HepG2 (cell line): Measurements from ENCODE around the gene FRS2. TPM values are rescaled to one million over a fixed set of nuclear protein-coding genes. Genes with fewer than 3 reads are reported as not detected.

Source experiments
- ATAC-seq: fragments of 200-7000 bp; cut with Tn5 transposase; 3 replicates; pipeline ENCODE4 v1.9.1; 2020; ENCODE audit warnings: mild to moderate bottlenecking, moderate library complexity
- BruUV-seq: library from RNA; stranded (reverse); fragments of 400-500 nt; replicated peaks from 2 replicates; lab custom pipeline; 2021; lab: Mats Ljungman, UMichigan
- CTCF ChIA-PET: fragments of 300-600 bp; formaldehyde crosslinking; extraction: SDS; loops from one replicate; lab custom pipeline; 2021; ENCODE audit warnings: low total read pairs, inconsistent platforms, low intra/inter-chr PET ratio; lab: Yijun Ruan, JAX
- POLR2A ChIA-PET: fragments of 350-600 bp; sonication (Branson Sonifier 250); formaldehyde crosslinking; loops from one replicate; lab custom pipeline; 2020; ENCODE audit warnings: antibody characterized with exemption, inconsistent platforms; lab: Yijun Ruan, JAX
- DNase-seq: peaks from one replicate; pipeline ENCODE4 v3.0.0-alpha.2; 2015; ENCODE audit warnings: low spot score
- FAIRE-seq: peaks from 3 replicates; lab custom pipeline; 2011; peaks lifted over from hg19 to GRCh38; lab: Jason Lieb, UNC
- H2AFZ ChIP-seq: one replicate; pipeline ENCODE4 v1.6.1; 2011; ENCODE audit warnings: low read length, inconsistent platforms
- H3K27ac ChIP-seq: fragments of 300-600 bp; 3 replicates; pipeline ENCODE4 v1.8.0; 2011; ENCODE audit warnings: mixed run types, mild to moderate bottlenecking, mixed read lengths, low read length, inconsistent platforms; ENCODE audit not compliant: insufficient read depth; ENCODE audit errors: extremely low read length
- H3K27me3 ChIP-seq, 2 experiments: fragments of 200-600 bp in 1 of 2; 2 replicates in 1 of 2; 3 replicates in 1 of 2; pipeline versions ENCODE4 v1.6.0 to v1.8.0; 2011; ENCODE audit warnings: low read length in 2 of 2, mild to moderate bottlenecking in 2 of 2, moderate library complexity in 2 of 2, inconsistent platforms in 1 of 2; ENCODE audit not compliant: insufficient read depth in 2 of 2, control insufficient read depth in 1 of 2
- H3K36me3 ChIP-seq, 2 experiments: fragments of 200-600 bp in 1 of 2; replicated peaks in 1 of 2; 2 replicates in 1 of 2; 3 replicates in 1 of 2; pipeline versions ENCODE4 v1.5.1 to v1.8.0; 2011; ENCODE audit warnings: low read length in 2 of 2, inconsistent platforms in 1 of 2; ENCODE audit not compliant: insufficient read depth in 2 of 2, control insufficient read depth in 1 of 2
- H3K4me1 ChIP-seq: 2 replicates; pipeline ENCODE4 v1.5.1; 2012; ENCODE audit warnings: low read length, inconsistent platforms; ENCODE audit not compliant: insufficient read depth
- H3K4me2 ChIP-seq: 2 replicates; pipeline ENCODE4 v1.6.0; 2011; ENCODE audit warnings: low read depth, low read length, inconsistent platforms
- H3K4me3 ChIP-seq, 3 experiments: fragments of 200-600 bp in 1 of 3; sonication (generic), shearing (Covaris generic) in 1 of 3; replicated peaks in 1 of 3; 2 replicates each; pipeline ENCODE4 v1.5.1; 2011 to 2016; ENCODE audit warnings: low read length in 3 of 3, inconsistent platforms in 2 of 3, low read depth in 2 of 3, mild to moderate bottlenecking in 2 of 3, control low read depth in 1 of 3, mixed read lengths in 1 of 3; ENCODE audit not compliant: insufficient read depth in 1 of 3
- H3K79me2 ChIP-seq: one replicate; pipeline ENCODE4 v1.6.1; 2011; ENCODE audit warnings: low read length, inconsistent platforms; ENCODE audit not compliant: insufficient read depth
- H3K9ac ChIP-seq: 2 replicates; pipeline ENCODE4 v1.6.0; 2011; ENCODE audit warnings: mild to moderate bottlenecking, low read depth, low read length, inconsistent platforms; ENCODE audit not compliant: insufficient read depth
- H3K9me3 ChIP-seq: 2 replicates; pipeline ENCODE4 v1.5.1; 2012; ENCODE audit warnings: mild to moderate bottlenecking, low read length
- H4K20me1 ChIP-seq: 2 replicates; pipeline ENCODE4 v1.6.0; 2011; ENCODE audit warnings: inconsistent platforms, mild to moderate bottlenecking, low read length, moderate library complexity; ENCODE audit not compliant: insufficient read depth
- AGO2 ChIP-seq: fragments of 200-400 bp; formaldehyde crosslinking; optimal IDR thresholded peaks from 2 replicates; pipeline ENCODE3; 2017; ENCODE audit warnings: mild to moderate bottlenecking, low read depth, low read length, moderate library complexity
- CREB1 ChIP-seq, 2 experiments: fragments of 450-650 bp in 1 of 2; IDR thresholded peaks; 2 replicates each; pipeline ENCODE4 v1.6.1; 2016 to 2017; ENCODE audit warnings: control low read depth in 1 of 2, mild to moderate bottlenecking in 1 of 2, missing compliant biosample characterization in 1 of 2, missing genetic modification characterization in 1 of 2
- CREBL2 ChIP-seq: sonication (generic); formaldehyde crosslinking; IDR thresholded peaks from 2 replicates; pipeline ENCODE4 v1.8.1; 2023; ENCODE audit warnings: missing genetic modification reagents, mild to moderate bottlenecking, borderline replicate concordance
- FOXC1 ChIP-seq: sonication (generic); formaldehyde crosslinking; IDR thresholded peaks from 2 replicates; pipeline ENCODE4 v1.8.0; 2022; ENCODE audit warnings: mild to moderate bottlenecking, missing genetic modification reagents, borderline replicate concordance
- FOXJ3 ChIP-seq: sonication (generic); formaldehyde crosslinking; IDR thresholded peaks from 2 replicates; pipeline ENCODE4 v1.4.0; 2020; ENCODE audit warnings: missing genetic modification reagents, mild to moderate bottlenecking, borderline replicate concordance
- NR2F1 ChIP-seq, 2 experiments: fragments of 450-650 bp in 1 of 2; formaldehyde crosslinking in 1 of 2; IDR thresholded peaks; 2 replicates each; pipeline versions ENCODE4 v1.5.0 to v1.6.1; 2016 to 2020; ENCODE audit warnings: mild to moderate bottlenecking in 1 of 2, missing compliant biosample characterization in 1 of 2, missing genetic modification reagents in 1 of 2, moderate library complexity in 1 of 2
- ONECUT2 ChIP-seq: sonication (generic); formaldehyde crosslinking; IDR thresholded peaks from 2 replicates; pipeline ENCODE4 v1.4.0; 2020; ENCODE audit warnings: missing genetic modification reagents
- THRA ChIP-seq: sonication (generic); formaldehyde crosslinking; IDR thresholded peaks from 2 replicates; pipeline ENCODE4 v1.4.0; 2020; ENCODE audit warnings: missing genetic modification reagents, borderline replicate concordance
- ZNF749 ChIP-seq: sonication (generic); formaldehyde crosslinking; IDR thresholded peaks from 2 replicates; pipeline ENCODE4 v1.8.0; 2022; ENCODE audit warnings: mild to moderate bottlenecking, missing genetic modification reagents, moderate library complexity, borderline replicate concordance
- ZNF816 ChIP-seq: sonication (generic); formaldehyde crosslinking; IDR thresholded peaks from 2 replicates; pipeline ENCODE4 v1.8.0; 2022; ENCODE audit warnings: missing genetic modification reagents, mild to moderate bottlenecking, borderline replicate concordance
- WGBS: methylation state at CpG from one replicate; pipeline ENCODE4 v1.1.6; 2017; ENCODE audit warnings: low lambda C conversion rate; 5-methylcytosine and 5-hydroxymethylcytosine counted together
- in situ Hi-C: cut with HindIII; loops from 2 replicates; pipeline ENCODE4 v1.10.0; 2017; ENCODE audit warnings: low pct_unique_long_range_greater_than_20kb; ENCODE audit not compliant: extremely low pct_ligation_motif_present
- intact Hi-C: fragments of 100-400 bp; cut with micrococcal nuclease; formaldehyde crosslinking; loops from one replicate; pipeline ENCODE4 v1.10.0; 2022; ENCODE audit not compliant: unreplicated experiment
- polyA plus RNA-seq, 8 experiments: library from polyadenylated mRNA; depleted of rRNA in 3 of 8; stranded (reverse) in 7 of 8; unstranded in 1 of 8; fragments of >200 nt; fragmentation: Illumina TruSeq in 4 of 8; extraction: Trizol in 4 of 8; gene quantifications; 2 replicates each; pipeline versions ENCODE4 v1.2.1 to v1.2.3, GENCODE V29; 2011 to 2016; ENCODE audit warnings: low read depth in 4 of 8, missing spikeins in 1 of 8, mixed read lengths in 1 of 8; ENCODE audit not compliant: insufficient read depth in 1 of 8
- total RNA-seq, 5 experiments: library from RNA; depleted of rRNA; stranded (reverse); fragments of >200 nt; fragmentation: Illumina TruSeq; extraction: Trizol; gene quantifications; 2 replicates each; pipeline ENCODE4 v1.2.3, GENCODE V29; 2016; ENCODE audit warnings: low read depth in 1 of 5
- TF ChIP-seq, protein P1 (sequence below): IDR thresholded peaks from 2 replicates; pipeline ENCODE4 v1.6.1; 2016; ENCODE audit warnings: mild to moderate bottlenecking, missing biosample characterization, missing genetic modification reagents
- TF ChIP-seq, protein P2 (sequence below): sonication (generic); formaldehyde crosslinking; IDR thresholded peaks from 2 replicates; pipeline ENCODE4 v1.4.0; 2020; ENCODE audit warnings: mild to moderate bottlenecking, missing genetic modification reagents

The FRS2 gene
- total and polyA plus RNA-seq, 2 of the 13 experiments (the other 11 are each of a cell fraction or from before 2014, with no cell fraction given): 8.3 to 16.8 TPM

DNA sequence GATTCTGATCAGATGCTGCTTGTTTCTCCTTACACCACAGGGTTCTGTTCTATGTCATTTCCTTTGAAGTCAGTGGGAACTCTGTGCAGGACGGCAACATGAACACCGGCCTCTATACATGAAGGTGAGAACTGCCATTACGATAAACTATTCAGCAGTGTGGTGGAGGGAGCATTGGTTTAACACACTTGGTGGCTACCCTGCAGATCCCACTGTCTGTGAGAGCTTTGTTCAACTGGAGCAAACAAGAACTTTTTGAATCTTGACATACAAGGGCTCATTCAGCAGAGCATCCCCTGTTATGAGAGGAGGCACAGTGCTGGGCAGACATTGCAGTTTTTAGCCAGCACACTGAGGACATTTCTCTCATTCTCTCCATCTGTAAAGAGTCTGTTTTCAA, 10.7 kb upstream of the FRS2 start:
- Histone ChIP-seq H3K36me3 (no peaks in the 10 kb centered on the region), H2AFZ (no peak overlapping the region), H3K9ac (no peak overlapping the region), H3K4me3 (no peak overlapping the region), H3K4me1 (no peaks in the 10 kb centered on the region; the same call in 1 of the 2 replicates), H3K9me3 (no peaks in the 10 kb centered on the region), H3K27ac (no peak overlapping the region), H3K27me3 (no peaks in the 10 kb centered on the region), H4K20me1 (no peaks in the 10 kb centered on the region), H3K79me2 (no peaks in the 10 kb centered on the region), H3K4me2 (peak overlapping the region; percentile 44)
- ChIA-PET CTCF (no interaction called here), POLR2A (interaction anchor here (2.2 kb wide), 1 partner anchor 11 kb away, joined by 9 read pairs; the partner anchor contains the start of gene FRS2)
- in situ Hi-C loops (no loop called here), intact Hi-C loops (no loop called here)
- no TSS peak for BruUV-seq
- FAIRE-seq: no peak
- TF ChIP-seq, protein P1, sequence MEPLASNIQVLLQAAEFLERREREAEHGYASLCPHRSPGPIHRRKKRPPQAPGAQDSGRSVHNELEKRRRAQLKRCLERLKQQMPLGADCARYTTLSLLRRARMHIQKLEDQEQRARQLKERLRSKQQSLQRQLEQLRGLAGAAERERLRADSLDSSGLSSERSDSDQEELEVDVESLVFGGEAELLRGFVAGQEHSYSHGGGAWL (CRISPR knock-in tag): no peak
- TF ChIP-seq, protein P2, sequence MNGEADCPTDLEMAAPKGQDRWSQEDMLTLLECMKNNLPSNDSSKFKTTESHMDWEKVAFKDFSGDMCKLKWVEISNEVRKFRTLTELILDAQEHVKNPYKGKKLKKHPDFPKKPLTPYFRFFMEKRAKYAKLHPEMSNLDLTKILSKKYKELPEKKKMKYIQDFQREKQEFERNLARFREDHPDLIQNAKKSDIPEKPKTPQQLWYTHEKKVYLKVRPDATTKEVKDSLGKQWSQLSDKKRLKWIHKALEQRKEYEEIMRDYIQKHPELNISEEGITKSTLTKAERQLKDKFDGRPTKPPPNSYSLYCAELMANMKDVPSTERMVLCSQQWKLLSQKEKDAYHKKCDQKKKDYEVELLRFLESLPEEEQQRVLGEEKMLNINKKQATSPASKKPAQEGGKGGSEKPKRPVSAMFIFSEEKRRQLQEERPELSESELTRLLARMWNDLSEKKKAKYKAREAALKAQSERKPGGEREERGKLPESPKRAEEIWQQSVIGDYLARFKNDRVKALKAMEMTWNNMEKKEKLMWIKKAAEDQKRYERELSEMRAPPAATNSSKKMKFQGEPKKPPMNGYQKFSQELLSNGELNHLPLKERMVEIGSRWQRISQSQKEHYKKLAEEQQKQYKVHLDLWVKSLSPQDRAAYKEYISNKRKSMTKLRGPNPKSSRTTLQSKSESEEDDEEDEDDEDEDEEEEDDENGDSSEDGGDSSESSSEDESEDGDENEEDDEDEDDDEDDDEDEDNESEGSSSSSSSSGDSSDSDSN (CRISPR knock-in tag): no peak
- no peak for TF ChIP-seq THRA (CRISPR knock-in tag)
- no peak for TF ChIP-seq FOXC1 (CRISPR knock-in tag)
- no peak for TF ChIP-seq NR2F1 (CRISPR knock-in tag; IDR thresholded peaks at IDR 0.05)
- TF ChIP-seq AGO2: no peak
- no peak for TF ChIP-seq FOXJ3 (CRISPR knock-in tag)
- no peak for TF ChIP-seq ONECUT2
- no peak for TF ChIP-seq CREB1 (IDR thresholded peaks at IDR 0.05)
- no peak for TF ChIP-seq CREB1 (CRISPR knock-in tag; IDR thresholded peaks at IDR 0.05)
- TF ChIP-seq ZNF816 (CRISPR knock-in tag): no peak
- TF ChIP-seq CREBL2 (CRISPR knock-in tag): no peak
- no peak for TF ChIP-seq ZNF749 (CRISPR knock-in tag)
- peak; percentile 68 for ATAC-seq
- no peak for DNase-seq
- WGBS: 40% methylated on average over 3 of the region's 3 CpGs
